Hematopoietic multipotent progenitor cell treated with erythropoietin and hydrocortisone succinate and interleukin-3 and kit ligand, for 6 days (in vitro differentiated cells): ENCODE results near the gene AFDN.

Experiments used
- DNase-seq: peaks from one replicate; pipeline ENCODE4 v3.0.0-alpha.2; 2015

Gene AFDN, protein sequence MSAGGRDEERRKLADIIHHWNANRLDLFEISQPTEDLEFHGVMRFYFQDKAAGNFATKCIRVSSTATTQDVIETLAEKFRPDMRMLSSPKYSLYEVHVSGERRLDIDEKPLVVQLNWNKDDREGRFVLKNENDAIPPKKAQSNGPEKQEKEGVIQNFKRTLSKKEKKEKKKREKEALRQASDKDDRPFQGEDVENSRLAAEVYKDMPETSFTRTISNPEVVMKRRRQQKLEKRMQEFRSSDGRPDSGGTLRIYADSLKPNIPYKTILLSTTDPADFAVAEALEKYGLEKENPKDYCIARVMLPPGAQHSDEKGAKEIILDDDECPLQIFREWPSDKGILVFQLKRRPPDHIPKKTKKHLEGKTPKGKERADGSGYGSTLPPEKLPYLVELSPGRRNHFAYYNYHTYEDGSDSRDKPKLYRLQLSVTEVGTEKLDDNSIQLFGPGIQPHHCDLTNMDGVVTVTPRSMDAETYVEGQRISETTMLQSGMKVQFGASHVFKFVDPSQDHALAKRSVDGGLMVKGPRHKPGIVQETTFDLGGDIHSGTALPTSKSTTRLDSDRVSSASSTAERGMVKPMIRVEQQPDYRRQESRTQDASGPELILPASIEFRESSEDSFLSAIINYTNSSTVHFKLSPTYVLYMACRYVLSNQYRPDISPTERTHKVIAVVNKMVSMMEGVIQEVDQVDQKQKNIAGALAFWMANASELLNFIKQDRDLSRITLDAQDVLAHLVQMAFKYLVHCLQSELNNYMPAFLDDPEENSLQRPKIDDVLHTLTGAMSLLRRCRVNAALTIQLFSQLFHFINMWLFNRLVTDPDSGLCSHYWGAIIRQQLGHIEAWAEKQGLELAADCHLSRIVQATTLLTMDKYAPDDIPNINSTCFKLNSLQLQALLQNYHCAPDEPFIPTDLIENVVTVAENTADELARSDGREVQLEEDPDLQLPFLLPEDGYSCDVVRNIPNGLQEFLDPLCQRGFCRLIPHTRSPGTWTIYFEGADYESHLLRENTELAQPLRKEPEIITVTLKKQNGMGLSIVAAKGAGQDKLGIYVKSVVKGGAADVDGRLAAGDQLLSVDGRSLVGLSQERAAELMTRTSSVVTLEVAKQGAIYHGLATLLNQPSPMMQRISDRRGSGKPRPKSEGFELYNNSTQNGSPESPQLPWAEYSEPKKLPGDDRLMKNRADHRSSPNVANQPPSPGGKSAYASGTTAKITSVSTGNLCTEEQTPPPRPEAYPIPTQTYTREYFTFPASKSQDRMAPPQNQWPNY (N-terminal part only)

DNA sequence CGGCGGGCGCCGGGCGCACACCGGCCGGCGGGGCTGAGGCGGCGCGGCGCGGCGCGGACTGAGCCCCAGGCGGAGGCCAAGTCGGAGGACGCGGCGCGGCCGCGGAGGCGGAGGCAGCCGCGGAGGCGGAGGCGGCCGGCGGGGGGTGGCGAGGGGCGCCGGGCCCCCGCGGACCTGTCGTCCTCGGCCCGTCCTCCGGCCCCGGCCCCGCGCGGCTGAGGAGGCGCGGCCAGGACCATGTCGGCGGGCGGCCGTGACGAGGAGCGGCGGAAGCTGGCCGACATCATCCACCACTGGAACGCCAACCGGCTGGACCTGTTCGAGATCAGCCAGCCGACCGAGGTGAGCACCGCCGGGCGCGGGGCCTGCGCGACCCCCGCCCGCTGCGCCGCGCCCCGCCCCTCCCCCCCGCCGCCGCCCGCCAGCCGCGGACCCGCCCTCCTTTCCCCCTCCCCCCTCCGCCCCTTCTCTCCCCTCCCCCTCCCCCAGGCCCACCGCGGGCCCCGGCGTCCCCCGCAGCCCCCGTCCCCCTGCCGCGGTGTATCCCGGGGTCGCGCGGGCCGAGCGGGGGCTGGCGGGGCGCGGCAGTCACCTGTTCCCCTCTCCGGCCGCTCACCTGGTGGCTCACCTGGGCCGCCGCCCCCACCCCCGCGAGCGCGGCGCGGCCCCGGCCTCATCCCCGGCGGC lies at the start of gene AFDN:
AFDN (plus strand) TSS at position 16 of the 687 bp plus-strand sequence; CDS start at position 238, 222 bp downstream.
- DNase-seq = no peak

DNA sequence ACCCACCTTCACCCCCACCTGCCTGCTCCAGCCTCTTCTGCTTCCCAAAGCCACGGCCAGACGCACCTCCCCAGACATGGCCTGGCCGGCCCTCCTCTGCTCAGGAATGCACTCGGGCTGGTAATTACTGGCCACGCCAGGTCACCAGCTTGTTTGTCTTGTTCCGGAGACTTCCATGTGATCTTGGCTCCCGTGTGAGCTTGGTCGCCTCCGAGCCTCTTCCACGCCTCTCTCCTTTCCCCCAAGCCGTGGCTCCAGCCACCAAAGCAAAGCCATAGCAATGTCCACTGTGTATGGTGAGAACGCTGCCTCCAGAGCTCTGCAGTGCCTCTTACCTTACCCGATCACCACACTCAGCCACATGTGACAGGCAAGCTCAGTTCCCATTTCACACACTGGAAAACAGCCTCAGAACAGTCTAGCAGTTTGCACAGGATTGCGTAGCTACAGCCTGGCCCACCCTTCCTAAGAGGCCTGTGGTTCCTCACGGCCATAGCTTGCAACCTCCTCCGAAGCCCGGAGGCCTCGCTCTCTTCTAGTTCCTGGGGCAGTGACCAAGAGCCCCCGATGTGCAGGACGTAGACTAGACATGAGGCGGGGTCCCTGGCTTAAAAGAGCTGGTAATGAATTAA lies 48.1 kb upstream of the AFDN start:
- no peak for DNase-seq

DNA sequence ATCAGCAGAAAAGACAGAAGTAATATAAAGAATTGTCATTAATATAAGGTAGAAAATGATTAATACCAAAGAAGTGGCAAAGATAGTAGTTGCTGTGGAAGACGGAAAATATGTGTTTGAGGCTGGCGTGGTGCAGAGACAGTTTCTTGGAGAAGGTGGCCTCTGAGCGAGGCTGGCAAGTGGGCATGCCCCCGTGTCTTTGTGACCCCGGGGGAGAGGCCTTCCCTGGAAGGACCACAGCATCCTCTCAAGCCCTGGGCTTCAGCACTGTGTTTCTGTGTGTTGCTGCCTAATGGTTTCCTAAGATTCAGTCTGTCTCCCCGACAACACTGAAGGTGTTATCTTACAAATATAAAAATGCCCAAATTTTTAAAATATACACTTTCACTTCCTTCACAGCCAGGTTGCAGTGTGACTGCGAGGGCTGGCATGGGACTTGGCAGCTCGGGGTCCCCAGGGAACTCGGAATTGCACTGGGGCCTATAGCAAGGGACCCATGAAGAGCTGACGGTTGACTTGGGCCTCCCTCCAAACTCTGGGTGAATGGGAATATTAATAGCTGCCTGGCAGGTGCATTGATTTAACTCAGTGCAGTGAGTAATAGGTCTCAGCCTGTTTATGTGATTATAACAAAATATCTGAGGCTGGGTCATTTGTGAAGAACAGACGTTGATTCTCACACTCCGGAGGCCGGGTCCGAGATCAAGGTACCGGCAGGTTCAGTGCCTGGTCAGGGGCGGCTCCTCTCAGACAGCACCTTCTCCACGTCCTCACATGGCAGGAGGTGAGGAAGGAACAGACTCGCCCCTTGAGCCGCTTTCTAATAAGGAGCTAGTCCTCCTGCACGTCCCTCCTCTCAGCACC lies 47.4 kb upstream of the AFDN start:
- DNase-seq = no peak

DNA sequence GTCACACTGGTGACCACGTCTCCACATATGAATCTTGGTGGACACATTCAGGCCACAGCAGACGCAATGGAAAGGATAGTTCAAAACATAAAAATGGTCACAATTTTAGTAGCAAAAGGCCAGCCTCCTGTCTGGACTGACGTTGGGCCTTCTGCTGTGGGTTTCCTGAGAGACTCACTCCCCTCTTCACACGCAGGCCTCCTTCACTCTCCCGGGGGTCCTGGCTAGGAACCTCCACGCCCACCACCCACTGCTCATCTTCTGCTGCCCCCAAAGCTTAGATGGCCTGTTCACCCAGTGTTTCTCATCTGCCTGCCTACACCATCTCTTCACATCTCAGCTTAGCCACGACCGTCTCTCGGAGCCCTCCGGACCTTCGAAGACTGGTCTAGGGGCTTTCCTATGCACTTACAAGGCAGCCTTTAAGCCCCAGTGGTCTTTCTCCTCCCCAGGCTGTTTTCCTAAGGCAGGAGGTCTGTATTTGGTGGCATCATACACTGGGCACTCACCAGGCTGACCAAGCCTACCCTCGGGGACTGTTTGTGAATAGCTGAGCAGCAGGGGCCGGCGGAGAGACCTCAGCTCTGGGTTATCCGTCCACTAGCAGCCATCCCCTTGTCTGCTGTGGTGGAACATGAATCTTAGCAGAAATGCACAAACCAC lies 46.6 kb upstream of the AFDN start:
- DNase-seq = no peak

DNA sequence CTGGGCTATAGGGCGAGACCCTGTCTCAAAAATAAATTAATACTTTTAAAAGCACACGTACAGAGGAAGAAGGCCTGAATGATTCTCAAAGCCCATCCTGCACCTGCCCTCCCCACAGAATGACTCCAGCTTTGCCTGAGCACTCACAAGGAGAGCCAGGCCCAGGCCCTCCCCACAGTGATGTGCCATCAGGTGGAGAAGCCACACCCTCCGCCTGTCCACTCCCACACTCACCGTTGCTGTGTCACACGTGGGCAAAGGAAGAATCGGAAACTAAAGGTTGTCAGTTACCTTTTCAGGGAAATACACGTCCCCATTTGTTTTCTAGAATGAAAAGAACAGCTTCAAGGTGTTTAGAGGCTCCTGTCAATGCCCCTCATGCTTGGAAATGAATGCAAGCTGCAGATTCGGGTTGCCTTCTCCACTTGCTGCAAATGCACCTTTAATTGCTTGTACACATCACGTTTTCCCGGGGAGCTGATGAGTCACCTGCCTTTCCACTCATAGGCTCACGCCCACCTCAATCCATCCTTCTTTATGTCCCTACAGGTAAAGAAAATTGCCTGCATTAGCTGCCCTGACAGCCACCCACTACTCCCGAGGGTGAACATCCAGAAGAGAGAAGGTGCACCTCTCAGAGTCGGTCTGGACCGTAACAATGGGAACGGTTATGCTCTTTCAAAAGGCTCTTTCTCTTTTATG lies 45.5 kb upstream of the AFDN start:
- no peak for DNase-seq

DNA sequence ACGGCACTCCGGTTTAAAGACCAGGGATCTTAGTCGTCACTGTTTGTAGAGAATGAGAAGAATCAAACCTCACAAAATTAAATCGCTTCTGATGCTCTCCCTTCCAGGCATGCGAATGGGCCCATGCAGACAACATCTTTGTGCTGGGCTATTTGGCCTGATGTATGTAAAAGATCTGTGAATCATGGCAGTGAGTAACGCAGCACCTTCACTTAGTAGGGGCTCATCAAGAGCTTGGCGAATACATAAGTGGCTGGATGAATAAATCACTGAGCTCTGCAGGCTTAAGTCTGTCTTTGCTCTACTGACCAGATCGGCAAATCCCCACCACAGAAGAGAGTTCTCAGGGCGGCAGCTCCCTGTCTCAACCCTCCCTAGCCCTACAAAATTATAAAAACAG lies 44.8 kb upstream of the AFDN start:
- DNase-seq = no peak

DNA sequence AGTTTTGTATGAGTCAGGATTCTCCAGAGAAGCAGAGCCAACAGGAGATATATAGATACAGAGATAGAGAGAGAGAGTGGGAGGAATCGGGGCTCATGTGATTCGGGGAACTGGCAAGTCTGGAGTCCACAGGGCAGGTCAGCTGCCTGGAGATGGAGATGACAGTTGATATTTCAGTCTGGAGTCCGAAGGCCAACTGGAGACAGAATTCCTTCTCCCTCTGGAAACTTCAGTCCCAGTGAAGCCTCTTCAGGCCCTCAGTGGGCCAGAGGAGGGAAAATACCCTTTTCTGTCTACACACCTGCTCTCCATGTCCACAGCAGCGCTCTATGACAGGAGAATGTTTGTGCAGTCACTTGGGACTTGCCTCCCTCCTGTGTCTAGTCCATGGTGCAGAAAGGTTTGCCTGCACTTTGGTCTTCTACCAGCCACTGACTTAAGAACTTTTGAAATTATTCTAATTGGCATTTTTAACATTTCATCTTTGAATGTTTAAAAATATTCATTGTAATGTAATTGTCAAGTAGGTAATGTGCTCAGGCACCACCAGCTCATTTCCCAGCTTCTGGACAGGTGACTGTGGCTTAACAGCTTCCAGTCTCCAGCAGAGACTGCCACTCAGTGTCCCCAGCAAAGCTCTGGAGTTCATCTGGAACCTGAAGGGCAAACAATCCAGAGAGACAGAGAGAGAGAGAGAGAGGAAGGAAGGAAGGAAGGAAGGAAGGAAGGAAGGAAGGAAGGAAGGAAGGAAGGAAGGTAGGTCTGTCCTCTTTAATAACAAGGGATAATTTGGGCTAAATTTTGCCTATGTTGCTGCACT lies 43.8 kb upstream of the AFDN start:
- DNase-seq = no peak

DNA sequence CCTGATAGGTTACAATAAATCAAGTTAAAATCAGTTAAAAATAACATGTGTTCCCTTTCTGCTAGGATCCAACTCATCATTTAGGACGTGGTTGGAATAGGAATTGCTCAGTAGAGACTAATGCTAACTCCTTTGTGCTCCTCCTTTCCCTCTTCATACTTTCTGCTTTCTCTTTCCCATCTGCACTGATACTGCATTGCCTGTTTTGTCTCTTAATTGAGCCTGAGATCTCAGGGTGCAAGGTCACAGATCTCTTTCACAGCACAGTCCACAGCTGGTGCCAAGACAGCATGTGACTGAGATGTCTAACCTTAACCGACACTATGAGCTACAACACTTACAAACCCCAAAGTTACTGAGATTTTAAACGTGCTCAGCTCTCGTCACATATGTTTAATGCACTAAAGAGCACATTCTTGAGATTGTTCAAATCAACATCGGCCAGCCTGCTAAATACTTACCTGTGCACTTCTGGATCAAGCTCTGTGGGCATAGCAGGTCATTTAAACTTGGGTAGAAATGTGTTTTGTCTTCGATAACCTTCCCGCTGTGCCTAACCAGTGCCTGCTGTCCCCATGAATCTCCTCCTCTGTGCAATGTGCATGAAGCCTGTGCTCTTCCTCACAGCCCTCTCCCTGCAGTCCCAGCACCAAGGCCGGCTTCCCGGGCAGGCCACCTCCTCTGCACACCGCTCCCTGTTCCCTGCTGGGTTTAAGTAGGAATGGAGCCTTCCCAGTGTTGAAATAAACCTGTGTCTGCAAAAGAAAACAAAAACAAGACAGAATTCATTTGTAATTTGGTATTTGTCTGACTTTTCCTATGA lies 39.6 kb upstream of the AFDN start:
- DNase-seq = no peak

DNA sequence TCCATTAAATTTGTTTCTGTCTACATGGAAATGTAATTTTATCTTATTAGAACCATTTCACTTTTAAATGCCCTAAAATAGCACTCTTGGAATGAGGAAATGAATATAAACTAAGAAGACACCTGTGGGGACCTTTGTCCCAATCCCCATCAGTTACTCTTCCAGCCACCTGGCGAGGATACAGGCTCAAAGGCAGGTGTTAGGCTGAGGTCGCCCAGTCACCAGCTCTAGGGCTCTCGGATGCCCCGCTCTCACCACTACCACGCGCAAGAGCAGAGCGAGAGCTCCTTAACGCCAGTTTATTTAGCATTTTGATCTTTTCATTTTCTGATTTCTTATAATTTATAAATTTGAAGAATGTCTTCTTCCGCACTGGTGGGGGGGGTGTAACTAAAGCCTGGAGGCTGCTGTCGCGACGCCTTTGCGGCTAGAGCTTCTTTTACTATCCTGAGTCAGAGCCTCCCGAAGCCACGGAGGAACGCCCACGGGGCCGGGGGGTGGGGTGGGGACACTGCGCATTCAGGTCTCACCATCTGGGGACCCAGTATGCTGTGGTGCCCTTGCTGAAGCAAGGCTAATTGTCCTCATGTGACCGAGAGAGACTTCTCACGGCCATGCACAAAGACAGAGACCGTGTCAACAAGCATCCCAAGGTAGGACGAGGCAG lies 38.7 kb upstream of the AFDN start:
- no peak for DNase-seq

DNA sequence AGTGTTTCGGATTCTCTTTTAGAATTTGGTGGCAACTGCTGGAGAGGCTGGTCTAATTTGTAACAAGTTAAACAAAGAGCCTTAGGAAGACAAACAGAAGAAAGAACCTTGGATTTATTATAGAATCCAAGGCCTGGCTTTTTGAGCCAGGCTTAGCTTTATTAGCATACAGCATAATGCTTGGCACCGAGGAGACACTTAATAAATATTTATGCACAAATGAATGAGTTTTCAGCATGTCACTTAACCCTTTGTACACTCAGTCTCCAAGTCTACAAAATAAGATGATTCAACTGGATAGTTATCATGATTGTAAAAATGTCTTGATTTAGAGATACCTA lies 38.2 kb upstream of the AFDN start:
- no peak for DNase-seq

DNA sequence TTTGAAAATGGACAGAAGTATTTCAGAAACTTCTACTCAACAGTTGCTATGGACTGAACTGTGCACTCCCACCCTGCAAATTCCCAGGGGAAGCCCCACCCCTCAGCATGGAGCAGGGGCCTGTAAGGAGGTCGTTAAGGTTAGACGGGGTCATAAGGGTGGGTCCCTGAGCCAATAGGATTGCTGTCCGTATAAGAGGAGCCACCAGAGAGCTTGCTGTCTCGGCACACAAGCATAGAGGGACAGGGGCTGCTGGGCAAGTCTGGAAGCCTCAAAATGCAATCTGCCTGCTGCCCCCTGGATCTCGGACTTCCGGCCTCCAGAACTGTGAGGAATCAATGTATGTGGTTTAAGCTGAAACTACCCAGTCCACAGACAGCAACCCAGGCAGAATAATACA lies 37.4 kb upstream of the AFDN start:
- no peak for DNase-seq

DNA sequence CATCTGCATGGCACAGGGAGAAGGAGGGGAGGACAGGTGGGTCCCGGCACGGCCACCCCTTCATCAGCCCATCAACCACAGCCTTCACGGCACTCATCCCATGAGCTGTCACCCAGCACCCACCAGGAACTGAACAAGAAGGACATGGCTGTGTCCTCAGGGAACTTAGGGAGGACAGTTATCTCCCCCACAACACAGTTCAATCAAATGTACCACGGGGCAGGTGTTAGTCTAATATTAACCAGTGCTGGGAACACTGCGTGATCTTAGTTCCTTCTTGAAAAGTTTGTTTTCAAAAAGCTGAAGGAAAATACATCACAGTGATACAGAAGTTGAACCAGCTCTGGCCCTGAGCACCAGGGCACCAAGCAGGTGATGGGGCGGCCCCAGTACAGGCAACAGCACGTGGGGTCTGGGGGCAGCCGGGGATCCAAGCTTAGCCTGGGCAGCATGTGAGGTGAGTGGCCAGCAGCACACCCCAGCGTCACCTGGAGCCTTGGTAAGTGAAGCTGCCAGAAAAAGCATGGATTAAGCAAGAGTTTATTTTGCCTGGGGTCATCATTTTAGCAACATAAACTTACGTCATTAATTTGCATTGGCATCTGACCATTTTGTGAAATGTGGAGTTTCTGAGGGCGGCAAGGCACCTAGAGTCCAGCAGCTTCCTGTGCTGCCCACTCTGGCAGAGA lies 35.5 kb upstream of the AFDN start:
- DNase-seq = no peak

DNA sequence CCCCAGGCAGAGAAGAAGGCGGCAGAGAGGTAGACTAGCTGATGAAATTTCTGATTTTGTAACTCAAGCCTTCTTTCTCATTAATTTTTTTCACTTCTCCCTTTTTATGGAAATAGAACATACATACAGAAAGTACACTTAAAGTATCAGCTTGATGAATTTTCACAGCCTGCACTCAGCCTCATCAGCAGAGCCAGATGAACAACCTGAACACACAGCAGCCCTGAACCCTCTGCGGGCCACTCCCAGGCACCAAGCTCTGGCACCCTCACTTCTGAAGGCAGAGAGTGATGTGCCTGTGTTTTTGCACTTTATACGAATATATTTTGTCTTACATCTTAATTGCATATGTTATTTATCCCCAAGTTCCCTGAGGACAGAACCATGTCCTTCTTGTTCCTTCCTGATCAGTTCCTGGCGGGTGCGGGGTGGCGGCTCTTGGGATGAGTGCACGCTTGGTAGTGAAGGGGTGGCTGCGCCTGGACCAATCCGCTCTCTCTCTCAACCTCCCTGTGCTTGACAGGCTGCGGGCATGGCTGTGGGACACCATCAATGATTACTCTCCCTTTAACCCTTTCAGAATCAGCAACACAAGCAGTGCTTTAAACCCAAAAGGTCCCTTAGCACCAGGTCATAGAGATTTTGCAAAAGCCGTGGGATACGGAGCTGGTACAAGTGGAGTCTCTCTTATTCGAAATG lies 34.8 kb upstream of the AFDN start:
- DNase-seq = no peak

DNA sequence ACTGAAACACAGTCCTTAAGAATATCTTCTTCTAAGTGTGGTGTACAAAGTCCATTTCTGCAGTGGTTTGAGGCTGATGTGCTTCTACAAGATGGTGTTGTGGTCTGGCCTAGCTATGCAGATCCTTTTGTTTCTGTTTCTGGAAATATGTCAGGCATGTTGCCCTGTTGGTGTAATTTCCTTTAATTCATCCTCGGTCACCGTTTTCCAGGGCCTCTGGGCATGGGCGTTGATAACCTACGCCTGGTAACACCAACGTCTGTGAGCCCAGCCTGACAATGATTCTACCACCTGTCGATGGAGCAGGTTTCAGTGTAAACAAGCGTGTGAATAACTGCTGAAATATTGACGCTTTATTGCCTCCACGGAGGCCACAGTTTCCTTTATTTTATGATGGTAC lies 33.3 kb upstream of the AFDN start:
- no peak for DNase-seq

DNA sequence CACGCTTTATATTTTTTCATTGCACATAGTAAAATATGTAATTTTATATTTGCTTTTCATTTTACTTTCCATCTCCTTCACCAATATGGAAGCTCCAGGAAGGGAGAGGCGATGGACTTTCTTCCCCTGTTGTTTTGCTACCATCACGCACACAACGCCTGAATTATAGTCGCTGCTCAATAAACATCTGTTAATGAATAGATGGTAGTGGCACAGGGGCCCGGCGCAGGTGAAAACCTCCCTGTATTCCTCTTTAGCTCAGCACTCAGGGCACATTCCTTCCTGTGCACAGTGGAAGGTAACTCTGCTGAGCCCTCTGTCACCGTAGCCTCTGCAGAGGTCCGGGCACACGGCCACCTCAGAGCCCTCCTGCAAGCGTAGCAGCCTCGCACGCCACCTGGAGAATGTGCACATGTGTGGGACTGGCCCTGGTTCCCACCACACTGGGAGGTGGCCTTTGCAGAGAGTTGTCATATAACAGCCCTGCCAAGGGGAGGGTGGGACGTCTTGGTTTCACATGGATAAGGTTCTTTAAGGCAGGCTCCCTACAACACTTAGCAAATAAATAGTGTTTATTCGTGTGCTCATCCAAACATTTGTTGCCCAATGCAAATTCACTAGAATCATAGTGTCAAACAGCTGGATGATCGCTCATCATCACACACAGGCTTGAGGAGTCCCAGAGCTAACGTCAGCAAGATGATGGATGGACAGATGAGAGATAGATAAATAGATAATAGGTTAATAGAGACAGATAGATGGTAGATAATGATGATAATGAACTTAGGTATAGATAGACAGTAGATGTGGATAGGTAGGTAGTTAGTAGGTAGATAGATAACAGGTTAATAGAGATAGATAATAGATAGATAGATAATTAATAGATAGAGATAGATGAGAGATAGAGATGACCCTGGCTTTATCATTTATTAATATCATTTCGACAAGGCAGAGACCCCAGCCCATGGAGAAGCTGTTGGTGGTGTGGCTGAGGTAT lies 32.3 kb upstream of the AFDN start:
- DNase-seq = no peak
